AG09309 (cell line): ENCODE results near the gene EHD1.
A peak's percentile ranks its signal among the peaks of the same experiment; 100 is the strongest.
"Not testable (repeated sequence)": the region's sequence is repeated elsewhere in the genome, so short reads cannot be mapped to it uniquely, and the experiment has no call there.

Experiments
- DNase-seq: peaks from one replicate; pipeline ENCODE4 v3.0.0-alpha.2; 2010; ENCODE audit warnings: low read depth
- H3K4me3 ChIP-seq: 2 replicates; pipeline ENCODE4 v1.5.1; 2011; ENCODE audit warnings: mild to moderate bottlenecking, low read depth, low read length, moderate library complexity; ENCODE audit not compliant: control insufficient read depth
- CTCF ChIP-seq: IDR thresholded peaks from 2 replicates; pipeline ENCODE4 v1.5.1; 2011; ENCODE audit warnings: mild to moderate bottlenecking, low read depth, low read length, inconsistent platforms; ENCODE audit not compliant: insufficient read depth, control insufficient read depth; ENCODE audit errors: missing control alignments

EHD1 gene

DNA sequence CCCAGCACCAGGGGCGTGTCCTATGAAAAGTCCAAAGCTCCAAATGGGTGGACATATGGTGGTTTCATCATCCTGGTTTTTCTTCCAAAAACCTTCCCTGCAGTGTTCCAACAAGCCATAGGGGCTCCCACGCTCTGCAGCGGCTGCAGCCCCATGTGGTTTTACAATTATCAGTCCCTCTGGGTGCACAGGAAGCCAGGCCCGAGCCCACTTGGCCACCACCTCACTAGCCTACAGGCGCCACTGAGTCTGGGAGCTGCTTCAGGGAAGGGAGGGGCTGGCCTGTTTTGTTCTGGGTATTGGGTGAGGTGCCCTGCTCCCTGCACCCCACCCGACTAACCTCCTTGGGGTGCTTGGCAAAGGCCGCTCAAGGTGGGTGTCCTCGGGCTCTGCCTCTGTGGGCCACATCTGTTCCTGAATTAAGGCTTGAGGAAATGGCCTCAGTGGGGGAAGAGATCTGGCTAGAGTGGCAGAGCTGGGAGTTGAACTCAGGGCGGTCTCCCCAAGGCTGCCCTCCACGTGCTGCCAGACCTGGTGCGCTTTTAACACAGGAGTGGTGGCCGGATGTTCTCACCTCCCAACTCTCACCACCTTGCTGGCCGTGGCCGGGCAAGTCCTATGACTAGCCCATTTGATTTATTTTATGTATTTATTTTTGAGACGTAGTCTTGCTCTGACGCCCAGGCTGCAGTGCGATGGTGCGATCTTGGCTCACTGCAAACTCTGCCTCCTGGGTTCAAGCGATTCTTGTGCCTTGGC, 28.6 kb downstream of the EHD1 start:
- no peak for DNase-seq
- peak; percentile 26 for TF ChIP-seq CTCF
- H3K4me3 ChIP-seq: no peak overlapping the region

DNA sequence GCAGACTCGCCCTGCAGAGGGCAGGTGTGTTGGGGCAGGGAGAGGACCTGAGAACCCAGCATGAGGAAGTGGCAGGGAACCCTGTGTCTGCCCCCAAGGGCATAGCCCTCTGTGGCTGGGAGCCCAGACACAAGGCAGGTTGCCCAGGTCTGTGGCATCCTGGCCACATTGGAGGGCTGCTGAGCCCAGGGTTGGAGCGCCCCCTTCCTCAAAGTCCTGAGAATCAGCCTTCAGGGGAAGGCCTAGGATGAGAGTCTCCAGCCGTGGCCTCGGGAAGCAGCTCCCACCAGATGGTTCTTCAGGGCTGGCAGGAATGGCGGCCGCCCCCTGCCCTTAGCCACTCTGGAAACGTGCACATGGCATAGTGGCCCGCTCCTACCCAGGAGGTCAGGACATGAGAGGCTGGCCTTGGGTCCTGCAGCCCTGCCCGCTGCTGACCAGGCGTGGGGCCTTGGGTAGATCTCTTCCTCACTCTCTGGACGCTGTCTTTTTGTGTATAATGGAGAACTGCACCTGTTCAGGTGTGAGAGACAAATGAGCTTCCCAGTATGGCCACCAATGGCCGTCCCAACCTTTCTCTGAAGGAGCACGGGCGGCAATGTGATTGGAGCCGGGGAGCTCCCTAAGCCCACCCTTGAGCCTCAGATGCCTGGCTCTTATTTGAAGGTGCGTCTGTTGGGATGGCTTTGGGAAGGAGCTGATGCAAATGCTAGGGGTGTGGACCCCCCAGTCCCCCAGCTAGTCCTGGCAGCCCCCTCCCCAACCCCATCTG, 29.4 kb downstream of the EHD1 start:
- peak; percentile 2 for TF ChIP-seq CTCF
- no peak for DNase-seq
- H3K4me3 ChIP-seq: no peak overlapping the region

- H3K4me3 ChIP-seq: no peak overlapping the region
- DNase-seq: no peak
- TF ChIP-seq CTCF: no peak
These were observed 30.1 kb downstream of the EHD1 start for GRCh38 chr11:64848214-64848825.

DNA sequence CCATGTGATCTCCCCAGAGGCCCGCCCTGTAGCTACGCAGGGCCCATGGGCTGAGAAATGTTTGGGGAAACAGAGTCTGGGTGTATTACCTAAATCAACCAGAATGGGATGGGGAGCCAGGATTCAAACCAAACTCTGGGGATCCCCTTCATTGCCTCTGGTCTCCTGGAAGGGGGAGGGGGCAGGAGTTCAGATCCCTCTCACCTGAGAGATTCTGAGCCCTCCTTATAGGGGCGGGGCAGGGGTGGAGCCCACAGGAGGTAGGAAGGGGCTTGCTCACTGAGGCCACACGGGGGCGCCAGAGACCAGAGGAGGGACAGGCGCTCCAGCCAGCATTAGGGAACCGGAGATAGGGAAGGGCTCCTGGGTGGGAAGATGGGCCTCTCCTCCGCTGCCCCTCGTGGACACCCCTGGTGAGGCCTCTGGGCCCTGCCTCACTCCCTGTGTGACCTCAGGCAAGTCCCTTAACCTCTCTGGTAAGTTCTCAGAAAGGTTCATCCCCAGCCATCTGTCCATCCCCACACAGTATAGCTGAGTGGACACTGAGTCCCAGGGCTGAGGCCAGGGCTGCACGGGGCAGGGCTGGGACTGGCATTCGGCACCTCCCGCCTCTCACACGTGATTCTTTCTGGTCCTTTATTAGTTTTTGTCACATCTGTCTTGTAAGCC, 31.3 kb downstream of the EHD1 start:
- DNase-seq: no peak
- TF ChIP-seq CTCF: peak; percentile 97
- H3K4me3 ChIP-seq: no peak overlapping the region

DNA sequence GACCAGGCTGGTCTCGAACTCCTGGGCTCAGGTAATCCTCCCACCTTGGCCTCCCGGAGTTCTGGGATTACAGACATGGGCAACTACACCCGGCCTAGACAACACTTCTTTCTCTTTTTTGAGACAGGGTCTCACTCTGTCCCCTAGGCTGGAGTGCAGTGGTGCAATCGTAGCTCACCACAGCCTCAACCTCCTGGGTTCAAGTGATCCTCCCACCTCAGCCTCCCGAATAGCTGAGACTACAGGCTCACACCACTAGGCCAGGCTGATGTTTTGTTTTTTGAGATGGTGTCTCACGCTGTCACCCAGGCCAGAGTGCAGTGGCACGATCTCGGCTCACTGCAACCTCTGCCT, 32.7 kb downstream of the EHD1 start:
- not testable (repeated sequence) for H3K4me3 ChIP-seq, DNase-seq

- no peak overlapping the region for H3K4me3 ChIP-seq
- no peak for TF ChIP-seq CTCF
- no peak for DNase-seq
These were observed 33.2 kb downstream of the EHD1 start for GRCh38 chr11:64845129-64845775.
